GM19463 (cell line): ENCODE data around the gene SPRR1A.

ENCODE experiments used
- ATAC-seq: cut with Tn5 transposase; IDR thresholded peaks from one replicate; pipeline ENCODE4 v1.9.1; 2021; ENCODE audit warnings: mild to moderate bottlenecking, moderate library complexity; ENCODE audit not compliant: unreplicated experiment

The SPRR1A gene, protein sequence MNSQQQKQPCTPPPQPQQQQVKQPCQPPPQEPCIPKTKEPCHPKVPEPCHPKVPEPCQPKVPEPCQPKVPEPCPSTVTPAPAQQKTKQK

DNA sequence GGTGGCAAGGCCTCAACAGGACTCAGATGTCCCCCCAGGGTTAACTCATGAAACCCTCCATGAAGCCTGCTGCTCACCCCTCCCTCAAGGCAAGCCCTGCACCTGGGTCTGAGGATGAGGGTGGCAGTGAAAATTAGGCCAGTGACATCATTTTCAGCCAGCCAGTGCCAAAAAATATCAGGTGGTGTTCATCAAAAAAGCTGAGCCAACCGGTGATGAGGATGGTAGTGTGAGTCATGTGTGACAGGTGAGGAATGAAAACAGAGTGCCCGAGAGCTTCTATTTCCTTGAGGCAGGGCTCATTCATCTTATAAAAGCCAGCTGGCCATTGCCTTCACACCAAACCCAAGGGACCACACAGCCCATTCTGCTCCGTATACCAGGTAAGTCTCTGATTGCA, at the start of gene SPRR1A:
Gene SPRR1A, plus strand, starts transcription at position 339 of the 400 bp plus-strand sequence. CDS start 1,150 bp downstream, outside the sequence.
- ATAC-seq = no peak

DNA sequence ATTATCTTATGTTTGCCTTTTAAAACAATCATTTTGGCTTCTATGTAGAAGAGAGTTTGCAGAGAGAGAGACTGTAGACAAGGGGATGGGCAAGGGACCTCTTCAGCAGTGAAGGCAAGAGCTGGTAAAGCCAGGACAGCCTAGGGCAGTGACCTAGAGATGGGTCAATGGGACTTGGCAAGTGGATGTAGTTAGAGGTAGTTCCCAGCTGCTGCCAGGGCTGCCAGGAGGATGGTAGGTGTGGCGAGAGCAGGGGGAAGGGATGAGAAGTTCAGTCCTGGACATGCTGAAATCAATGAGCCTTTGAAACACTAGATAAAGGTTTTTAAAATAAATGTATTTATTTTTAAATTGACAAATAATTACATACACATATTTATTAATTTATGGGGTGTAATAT, 43.3 kb upstream of the SPRR1A start:
- ATAC-seq = no peak

DNA sequence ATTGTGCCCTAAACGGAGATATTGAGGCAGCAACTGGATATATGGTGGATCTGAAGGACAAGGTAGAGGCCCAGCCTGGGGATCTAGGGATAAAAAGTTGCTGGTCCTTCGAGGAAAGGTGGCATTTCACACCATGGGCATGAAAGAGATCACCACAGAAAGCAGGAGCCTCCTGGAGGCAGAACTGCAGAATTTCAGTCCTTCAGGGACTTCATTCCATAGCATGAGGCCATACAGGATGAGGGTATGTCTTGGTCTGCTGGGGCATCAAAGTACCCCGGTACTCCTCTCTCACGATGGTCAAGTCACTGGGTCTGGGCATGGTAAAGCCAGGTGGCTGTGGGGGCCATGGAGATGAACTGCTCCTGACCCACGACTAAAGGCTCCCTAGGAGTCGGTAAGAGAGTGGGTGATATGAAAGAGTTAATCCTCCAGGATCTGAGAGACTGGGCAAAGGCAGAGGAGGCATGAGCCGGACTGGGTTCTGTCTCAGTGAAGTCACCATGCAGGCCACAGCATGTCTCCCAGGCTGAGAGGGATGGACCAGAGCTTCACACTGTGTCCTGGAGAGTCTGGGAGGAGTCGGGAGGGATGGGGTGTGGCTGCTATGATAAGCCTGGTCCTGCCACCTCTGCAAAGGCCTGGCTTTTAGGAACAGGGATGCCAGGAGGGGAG, 42.7 kb upstream of the SPRR1A start:
- ATAC-seq = no peak

GRCh38 chr1:152942161-152942560, 41.7 kb upstream of the SPRR1A start:
- ATAC-seq = no peak

DNA sequence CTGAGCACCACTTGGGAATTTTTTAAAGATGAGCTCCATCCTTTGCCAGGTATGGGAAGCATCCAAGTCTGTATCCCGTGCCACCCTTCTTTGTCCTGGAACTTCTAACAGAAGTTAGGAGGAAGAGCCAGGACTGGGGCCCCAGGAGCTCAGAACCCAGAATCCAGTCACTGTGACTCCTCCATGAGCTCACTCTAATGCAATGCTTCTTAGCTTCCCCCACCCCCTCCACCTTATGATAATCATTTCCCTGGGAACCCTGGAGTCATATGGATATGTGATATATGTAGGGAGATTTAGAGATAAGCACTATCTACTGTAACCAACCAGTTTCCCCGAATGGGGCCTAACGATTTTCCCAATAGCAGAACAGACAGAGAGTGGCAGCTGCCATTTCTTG, 37.6 kb upstream of the SPRR1A start:
- no peak for ATAC-seq

- no peak for ATAC-seq
Observed at GRCh38 chr1:152946651-152947256, 37.1 kb upstream of the SPRR1A start, which contains the start of gene SPRR5. Gene SPRR5 (plus strand): TSS chr1:152947206. CDS start chr1:152948555, 1,349 bp downstream.

GRCh38 chr1:152951711-152952110, 32.2 kb upstream of the SPRR1A start:
- ATAC-seq = no peak

GRCh38 chr1:152953761-152954160, 30.1 kb upstream of the SPRR1A start:
- ATAC-seq = no peak

DNA sequence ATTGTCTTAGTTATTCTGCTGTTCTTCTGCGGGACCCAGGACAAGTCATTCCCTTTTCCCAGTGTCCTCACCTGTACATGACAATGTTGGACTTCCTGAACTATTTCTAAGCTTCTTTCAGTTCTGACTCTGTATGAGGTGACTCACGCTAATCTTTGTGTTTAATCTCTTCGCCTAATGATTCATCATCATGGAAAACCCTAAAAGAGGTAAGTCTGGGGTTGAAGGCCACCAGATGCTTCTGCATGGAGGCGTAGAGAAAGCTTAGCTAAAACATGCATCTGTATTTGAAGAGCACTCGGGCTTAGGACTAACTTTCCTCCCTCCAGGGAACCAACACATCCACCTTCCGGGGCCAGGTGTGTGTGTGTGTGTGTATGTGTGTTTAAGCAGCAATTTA, 29.4 kb upstream of the SPRR1A start:
- ATAC-seq = no peak

DNA sequence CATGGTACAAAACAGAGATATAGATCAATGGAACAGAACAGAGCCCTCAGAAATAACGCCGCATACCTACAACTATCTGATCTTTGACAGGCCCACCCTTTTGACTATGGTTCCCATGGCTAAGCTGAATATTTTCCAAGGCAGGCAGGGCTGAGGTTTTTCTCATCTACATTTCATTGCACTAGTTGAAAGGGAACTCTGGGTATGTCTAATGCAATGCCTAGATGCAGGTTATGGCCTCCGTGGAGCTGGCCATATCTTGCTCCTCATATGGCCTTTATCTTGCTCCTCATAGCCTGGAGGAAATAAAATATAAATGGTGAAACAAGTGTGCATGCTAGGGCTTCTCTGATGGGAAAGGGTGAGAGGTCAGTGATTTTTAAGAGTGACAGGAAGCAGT, 26.3 kb upstream of the SPRR1A start:
- no peak for ATAC-seq

DNA sequence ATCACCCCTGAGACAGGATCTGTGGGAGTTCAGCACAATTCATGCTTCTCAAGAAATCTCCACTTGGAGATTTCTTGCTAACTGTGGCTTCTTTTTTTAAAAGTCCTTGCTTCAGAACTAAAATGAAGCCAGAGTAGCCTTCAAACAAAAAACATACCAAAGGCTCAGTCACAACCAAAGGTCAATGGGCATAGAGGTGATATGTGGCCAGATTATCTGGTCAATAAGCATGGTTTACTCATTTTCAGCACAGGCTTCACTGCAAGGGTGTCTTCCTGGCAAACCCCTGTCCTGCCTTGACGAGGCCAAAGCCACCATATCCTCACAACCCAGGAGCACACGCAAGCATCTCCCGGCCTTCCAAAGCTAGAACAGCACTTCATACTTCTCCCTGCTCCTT, 24.6 kb upstream of the SPRR1A start:
- ATAC-seq = no peak

DNA sequence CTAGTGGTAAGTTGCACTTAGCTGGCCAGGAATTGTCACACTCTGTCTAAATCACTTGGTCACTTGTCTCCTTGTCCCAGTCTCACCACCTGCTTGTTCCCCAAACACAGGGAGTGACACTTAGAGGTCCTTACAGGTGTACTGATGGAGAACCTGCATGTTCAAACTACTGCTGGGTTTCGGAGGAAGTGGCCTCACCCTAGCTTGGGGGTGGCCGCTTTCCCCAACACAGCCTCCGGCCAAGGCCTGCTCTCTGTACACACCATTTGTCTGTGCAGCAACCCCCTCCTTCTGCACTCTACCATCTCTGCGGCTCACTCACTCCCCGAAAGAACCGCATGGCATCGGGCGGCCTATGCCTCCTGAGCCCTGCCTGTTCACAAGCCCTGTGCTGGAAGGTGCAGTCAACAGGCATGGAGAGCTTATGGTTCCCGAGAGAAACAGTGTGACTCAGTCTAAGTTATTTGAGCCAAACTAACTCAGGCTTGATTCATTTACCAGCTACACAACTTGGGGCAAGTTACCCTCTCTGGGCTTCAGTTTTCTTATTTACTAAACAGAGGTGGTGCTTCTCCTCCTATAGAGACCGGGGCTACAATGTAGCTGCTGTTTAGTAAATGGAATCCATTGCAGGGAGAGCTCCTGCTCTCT, 24.0 kb upstream of the SPRR1A start:
- no peak for ATAC-seq

DNA sequence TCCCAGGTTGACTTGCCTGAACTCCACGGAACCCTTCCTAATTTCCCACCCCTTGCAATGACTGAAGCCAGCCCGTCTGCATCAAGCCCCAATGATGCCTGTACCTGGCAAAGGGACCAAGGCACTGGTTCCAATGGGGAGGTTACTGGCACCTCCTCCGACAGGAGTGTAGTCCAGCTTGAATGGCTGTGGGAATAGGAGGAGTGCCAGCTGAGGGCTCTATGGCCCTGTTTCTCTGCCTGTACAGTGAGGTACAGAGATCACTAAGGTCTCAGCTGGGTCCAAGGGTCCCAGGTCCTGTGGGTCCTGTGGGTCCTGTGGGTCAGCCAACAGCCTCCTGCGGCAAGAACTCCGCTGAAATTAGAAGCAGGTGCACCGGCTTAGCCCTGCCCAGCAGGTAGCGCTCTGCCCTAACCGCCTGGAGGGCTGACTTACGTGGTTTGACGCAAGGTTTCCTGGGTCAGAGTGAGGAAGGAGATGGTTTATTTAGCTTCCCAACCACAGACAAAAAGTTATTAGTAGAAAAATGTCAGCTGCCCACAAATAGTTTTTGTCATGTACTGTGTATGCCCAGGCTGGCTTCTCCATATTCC, 23.3 kb upstream of the SPRR1A start:
- no peak for ATAC-seq

DNA sequence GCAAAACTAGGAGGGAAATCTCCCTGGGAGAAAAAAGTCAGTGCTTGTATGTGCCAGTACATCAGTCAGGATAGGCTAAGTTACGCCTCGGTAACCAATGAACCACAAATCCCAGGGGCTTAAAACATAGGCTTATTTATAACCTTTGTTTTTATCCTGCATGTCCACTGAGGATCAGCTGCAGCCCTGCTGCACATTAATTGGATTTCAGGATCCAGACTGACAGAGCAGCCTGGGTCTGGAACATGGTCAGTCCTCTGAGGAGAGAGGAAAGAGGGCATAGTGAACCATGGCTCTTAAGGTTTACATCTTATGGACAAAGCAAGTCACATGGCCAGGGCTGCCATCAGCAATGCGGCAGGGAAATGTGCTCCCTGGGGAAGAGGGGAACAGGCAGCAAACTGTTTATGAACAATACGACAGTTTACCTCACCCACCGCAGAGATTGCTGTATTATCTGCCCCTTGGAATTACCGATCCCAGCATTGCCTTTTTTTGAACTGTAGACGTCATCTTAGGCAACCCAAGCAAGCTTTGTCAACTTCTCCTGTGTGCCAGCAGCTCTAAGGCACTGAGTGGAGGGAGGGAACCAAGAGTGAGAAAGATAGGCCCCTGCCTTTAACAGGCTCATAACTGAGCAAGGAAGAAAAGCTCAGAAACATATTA, 22.5 kb upstream of the SPRR1A start:
- ATAC-seq = no peak

DNA sequence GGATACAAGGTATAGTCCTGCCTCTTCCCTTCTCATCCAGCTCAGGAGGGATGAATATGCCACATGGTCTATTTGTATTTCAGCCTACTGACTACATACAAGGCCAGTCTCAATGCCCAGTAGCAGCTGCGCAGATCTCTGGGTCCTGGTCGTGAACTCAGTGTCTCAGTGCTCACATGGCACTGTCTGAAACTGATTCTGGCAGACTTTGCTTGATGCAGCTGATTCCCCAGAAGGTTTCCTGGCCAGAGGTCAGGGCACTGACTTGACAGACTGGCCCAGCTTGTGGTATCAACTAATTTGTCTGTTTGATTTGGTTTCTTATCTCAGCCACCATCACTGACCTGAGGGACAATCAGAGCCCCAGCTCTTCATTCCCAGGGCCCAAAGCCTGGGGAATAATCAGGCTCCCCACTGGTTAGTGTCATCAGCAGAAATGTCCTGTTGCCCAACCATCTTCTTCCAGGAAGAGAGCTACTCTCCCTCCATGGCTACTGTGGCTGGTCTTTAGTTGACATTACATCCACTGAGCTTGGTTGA, 20.9 kb upstream of the SPRR1A start:
- ATAC-seq = no peak

GRCh38 chr1:152964536-152964935, 19.3 kb upstream of the SPRR1A start:
- ATAC-seq = no peak

DNA sequence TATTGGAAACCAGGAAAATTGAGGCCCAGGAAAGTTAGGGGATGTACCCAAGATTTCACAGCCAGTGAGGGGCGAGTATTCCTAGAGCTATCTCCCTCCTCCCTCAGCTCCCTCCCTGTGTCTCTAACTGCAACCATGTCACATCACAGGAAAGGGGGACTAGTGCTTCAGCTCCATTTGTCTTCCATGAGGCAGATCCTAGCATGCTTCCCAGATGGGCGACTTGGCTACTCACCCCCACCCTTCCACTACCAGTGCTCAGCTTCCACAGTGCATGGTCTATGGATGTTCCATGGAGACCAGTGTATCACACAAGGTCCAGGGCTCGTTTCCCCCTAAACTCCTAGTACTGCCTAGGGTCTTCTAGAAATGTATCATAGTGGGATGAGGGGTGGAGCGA, 18.0 kb upstream of the SPRR1A start:
- no peak for ATAC-seq

DNA sequence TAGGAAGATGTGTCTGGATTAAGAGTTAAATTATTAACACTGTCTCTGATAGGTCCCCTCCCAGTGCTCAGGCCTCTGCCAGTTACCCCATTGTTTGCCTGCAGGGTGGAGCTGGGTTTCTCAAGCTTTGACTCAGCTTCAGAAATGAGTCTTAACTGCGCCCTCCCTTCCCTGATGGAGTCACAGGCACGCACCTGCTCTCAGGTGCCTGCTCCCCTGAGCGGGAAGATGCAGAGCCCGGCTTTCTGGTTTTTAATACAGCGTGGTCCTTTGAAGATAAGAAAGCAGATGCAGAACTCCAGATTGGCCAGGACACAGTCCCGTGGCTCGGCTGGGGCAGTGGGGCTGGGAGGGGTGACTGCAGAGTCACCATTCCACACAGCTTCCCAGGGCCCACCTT, 16.7 kb upstream of the SPRR1A start:
- ATAC-seq = peak; percentile 67

DNA sequence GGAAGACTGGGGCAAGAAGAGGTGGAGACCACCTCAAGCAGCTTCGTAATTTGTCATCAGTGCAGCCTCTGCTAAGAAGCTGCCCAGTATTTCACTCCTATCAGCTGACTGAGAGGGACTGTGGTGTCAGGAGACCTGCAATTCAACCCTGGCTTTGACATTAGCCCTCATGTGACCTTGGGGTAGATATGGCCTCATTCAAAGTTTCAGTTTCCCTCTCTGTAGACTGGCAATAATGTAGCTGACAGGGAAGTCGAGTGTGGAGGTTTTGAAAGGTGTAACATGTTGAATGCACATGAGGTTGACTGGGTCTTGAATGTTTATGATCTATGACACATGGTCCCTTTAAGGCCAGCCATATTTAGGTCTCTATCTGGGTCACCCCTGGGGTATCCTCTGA, 15.6 kb upstream of the SPRR1A start:
- ATAC-seq = peak; percentile 89

GRCh38 chr1:152969036-152969435, 14.8 kb upstream of the SPRR1A start:
- no peak for ATAC-seq

DNA sequence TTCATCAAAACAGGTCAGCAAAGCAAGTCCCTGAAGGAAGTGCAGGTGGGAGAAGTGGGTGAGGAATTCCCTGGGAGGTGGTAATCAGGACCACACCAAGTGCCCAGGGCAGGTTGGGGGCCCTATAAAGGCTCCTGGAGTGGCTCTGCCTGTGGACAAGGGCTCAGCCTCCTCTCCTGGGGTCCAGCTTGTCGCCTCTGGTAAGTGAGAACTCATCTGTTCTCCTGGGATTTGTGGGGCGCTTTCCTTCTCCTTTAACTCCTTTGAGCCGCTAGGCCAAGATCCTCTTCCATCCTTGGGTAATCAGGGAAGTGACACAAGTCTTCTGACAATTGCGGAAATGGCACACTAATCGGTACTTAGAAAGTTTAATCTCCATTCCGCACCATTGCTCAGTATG, 13.4 kb upstream of the SPRR1A start, which contains the start of gene SPRR4:
Gene SPRR4, plus strand, starts transcription at position 154 of the 400 bp plus-strand sequence. CDS start 1,243 bp downstream, outside the sequence.
- ATAC-seq = no peak
